Progenitor cell of endocrine pancreas (in vitro differentiated cells): ENCODE measurements around the gene GFRA1. TPM values are rescaled to one million over a fixed set of nuclear protein-coding genes. Genes with fewer than 3 reads are reported as not detected.

Experiments used
- DNase-seq: peaks from one replicate; pipeline ENCODE4 v3.0.0; 2021; ENCODE audit warnings: low spot score; ENCODE audit not compliant: unreplicated experiment
- H3K27ac Mint-ChIP-seq: 2 replicates; pipeline ENCODE4 v1.8.0; 2021; ENCODE audit warnings: mild to moderate bottlenecking, moderate library complexity, mixed read lengths
- H3K27me3 Mint-ChIP-seq: 2 replicates; pipeline ENCODE4 v1.8.0; 2021; ENCODE audit warnings: mixed read lengths
- H3K36me3 Mint-ChIP-seq: 2 replicates; pipeline ENCODE4 v1.8.0; 2022; ENCODE audit warnings: mixed read lengths; ENCODE audit not compliant: insufficient read depth
- H3K4me1 Mint-ChIP-seq: 2 replicates; pipeline ENCODE4 v1.8.0; 2021; ENCODE audit warnings: low read depth, mixed read lengths
- H3K4me3 Mint-ChIP-seq: 2 replicates; pipeline ENCODE4 v1.8.0; 2021; ENCODE audit warnings: low read depth, mild to moderate bottlenecking, moderate library complexity, mixed read lengths
- H3K9me3 Mint-ChIP-seq: 2 replicates; pipeline ENCODE4 v1.8.0; 2021; ENCODE audit warnings: low read depth, mixed read lengths
- total RNA-seq: library from RNA; stranded (reverse); gene quantifications from 2 replicates; pipeline ENCODE4 v1.2.1, GENCODE V29; 2021
- TF ChIP-seq, protein P1 (sequence below): fragments of 200-600 bp; sonication (generic); IDR thresholded peaks from one replicate; pipeline ENCODE4 v1.5.0; 2021; ENCODE audit warnings: antibody characterized with exemption, mild to moderate bottlenecking; ENCODE audit not compliant: unreplicated experiment

Gene GFRA1
- total RNA-seq, 1 donor from 2014 or later = 8.7 TPM

DNA sequence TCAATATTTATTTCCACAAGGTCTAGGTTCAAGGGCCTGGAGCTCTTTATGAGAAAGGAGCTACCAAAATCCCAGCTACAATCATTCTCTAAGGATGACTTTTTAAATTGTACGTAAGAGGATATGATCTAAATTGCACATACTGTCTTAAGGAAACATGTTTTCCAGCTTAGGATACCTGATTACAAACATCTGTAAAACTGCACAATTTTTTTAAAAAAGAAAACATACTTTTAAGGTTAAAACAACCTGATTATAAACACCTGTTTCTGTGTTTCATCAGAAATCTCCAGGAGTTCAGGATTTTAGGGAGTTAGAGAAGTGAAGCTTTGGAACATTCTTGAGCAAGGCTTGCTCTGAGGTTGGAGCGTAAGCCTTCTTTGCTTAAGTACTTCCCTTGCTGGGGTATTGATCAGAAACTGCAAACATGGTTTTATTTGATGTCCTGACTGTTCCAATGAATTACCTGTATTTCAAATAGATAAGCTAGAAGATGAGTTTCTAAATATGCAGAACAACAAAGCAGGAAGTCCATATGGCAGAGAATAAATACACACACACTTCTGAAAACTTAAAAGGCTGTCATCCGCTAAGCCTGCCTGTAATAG, 248.6 kb downstream of the GFRA1 start:
- no peak overlapping the region for H3K4me3 Mint-ChIP-seq
- H3K4me1 Mint-ChIP-seq = peaks cover 9% of the 10 kb centered on the region
- peaks cover 60% of the 10 kb centered on the region for H3K27me3 Mint-ChIP-seq
- DNase-seq = no peak
- H3K9me3 Mint-ChIP-seq = peaks cover 7% of the 10 kb centered on the region
- H3K27ac Mint-ChIP-seq = no peak overlapping the region
- no peaks in the 10 kb centered on the region for H3K36me3 Mint-ChIP-seq
- TF ChIP-seq, protein P1, sequence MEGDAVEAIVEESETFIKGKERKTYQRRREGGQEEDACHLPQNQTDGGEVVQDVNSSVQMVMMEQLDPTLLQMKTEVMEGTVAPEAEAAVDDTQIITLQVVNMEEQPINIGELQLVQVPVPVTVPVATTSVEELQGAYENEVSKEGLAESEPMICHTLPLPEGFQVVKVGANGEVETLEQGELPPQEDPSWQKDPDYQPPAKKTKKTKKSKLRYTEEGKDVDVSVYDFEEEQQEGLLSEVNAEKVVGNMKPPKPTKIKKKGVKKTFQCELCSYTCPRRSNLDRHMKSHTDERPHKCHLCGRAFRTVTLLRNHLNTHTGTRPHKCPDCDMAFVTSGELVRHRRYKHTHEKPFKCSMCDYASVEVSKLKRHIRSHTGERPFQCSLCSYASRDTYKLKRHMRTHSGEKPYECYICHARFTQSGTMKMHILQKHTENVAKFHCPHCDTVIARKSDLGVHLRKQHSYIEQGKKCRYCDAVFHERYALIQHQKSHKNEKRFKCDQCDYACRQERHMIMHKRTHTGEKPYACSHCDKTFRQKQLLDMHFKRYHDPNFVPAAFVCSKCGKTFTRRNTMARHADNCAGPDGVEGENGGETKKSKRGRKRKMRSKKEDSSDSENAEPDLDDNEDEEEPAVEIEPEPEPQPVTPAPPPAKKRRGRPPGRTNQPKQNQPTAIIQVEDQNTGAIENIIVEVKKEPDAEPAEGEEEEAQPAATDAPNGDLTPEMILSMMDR = no peak

DNA sequence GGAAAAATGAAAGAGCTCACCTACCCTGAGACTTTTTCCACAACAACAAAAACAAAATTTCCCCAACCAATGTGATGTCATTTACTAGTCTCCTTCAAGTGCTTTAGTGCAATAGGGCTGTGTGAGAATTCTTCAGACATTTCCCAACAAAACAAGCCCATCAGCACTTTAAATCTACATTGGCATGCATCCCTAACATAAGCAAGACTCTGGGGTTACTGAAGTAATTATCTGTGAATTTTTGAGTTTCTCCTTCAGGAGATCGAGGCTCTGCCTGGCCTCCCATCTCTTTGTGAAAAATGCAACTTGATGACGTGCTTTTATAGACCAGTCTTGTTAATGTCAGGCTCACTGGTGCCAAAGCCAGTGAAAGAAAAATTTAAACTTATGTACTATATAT, 255.6 kb downstream of the GFRA1 start:
- H3K27me3 Mint-ChIP-seq = peaks cover 43% of the 10 kb centered on the region
- H3K4me1 Mint-ChIP-seq = peaks cover 1% of the 10 kb centered on the region
- H3K9me3 Mint-ChIP-seq = peaks cover 11% of the 10 kb centered on the region
- H3K4me3 Mint-ChIP-seq = no peak overlapping the region
- no peaks in the 10 kb centered on the region for H3K36me3 Mint-ChIP-seq
- TF ChIP-seq, protein P1 = no peak
- H3K27ac Mint-ChIP-seq = no peak overlapping the region
- DNase-seq = no peak

DNA sequence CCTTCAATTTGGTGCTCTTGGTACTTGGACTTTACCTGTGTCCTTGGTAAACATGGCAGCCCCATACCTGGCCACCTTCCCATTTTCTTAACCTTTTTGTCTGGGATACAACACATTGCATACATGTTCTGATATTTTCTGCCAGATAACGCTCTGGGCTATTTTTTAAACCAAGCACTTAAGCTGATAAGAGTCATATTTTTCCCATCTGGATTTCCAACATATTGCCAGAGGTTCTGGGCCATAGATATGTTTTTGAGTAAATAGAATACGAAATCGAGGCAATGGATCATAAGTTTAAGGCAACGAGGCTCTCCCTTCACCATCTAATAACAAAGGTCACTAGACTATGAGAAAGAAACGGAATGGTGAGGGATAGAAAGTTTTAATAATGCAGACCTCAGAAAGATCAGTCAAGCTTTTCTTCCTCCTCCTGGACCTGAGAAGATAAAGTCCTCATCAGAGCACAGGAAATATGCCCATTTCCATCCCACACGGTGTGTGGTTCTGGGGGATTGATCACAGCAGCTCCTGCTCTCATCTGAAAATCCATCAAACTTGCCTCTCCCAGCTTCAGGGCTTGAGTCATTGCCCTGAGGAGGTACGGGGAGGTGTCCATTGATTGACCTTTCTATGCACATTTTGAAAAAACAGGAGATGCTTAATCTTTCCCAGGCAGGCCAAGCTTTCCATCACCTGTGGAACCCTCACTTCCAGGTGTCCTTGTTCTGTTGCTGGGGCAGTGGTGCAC, 257.2 kb downstream of the GFRA1 start:
- DNase-seq = no peak
- H3K27ac Mint-ChIP-seq = no peak overlapping the region
- H3K4me3 Mint-ChIP-seq = no peak overlapping the region
- H3K4me1 Mint-ChIP-seq = peaks cover 1% of the 10 kb centered on the region
- H3K27me3 Mint-ChIP-seq = peaks cover 32% of the 10 kb centered on the region
- peaks cover 4% of the 10 kb centered on the region for H3K9me3 Mint-ChIP-seq
- TF ChIP-seq, protein P1 = no peak
- no peaks in the 10 kb centered on the region for H3K36me3 Mint-ChIP-seq

DNA sequence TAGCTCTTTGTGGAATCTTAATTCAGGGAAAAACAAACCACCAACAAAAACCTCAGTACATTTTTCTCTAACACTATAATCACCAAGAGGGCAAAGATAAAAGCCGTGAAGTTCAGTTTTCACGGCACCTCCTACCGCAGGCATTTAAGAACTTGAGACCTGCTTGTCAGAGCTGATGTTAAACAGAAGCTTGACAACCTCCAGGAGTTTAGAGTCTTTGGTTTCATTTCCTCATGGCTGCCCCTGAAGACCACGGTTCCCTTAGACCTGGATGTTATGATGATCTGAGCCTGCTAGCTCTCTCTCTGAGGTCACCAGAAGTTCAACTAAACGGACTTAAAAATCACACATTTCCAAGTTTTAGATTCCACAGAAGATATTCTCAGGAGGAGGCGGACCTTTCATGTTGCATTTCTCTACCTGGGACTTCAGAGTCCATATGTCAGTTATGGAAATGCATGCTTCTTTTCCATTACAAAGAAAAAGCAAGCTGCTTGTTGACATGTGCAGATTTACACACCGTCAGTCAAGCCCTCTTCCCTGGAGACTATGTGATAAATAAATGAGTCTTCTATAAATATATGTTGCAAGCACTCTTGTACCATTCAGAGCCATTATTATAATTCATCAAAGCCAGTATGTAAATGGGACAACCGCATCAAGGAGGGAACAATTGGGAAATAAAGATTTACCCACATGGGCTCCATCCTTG, 258.0 kb downstream of the GFRA1 start:
- H3K4me3 Mint-ChIP-seq = no peak overlapping the region
- H3K4me1 Mint-ChIP-seq = peaks cover 1% of the 10 kb centered on the region
- no peak overlapping the region for H3K27ac Mint-ChIP-seq
- H3K27me3 Mint-ChIP-seq = peaks cover 25% of the 10 kb centered on the region
- peaks cover 4% of the 10 kb centered on the region for H3K9me3 Mint-ChIP-seq
- TF ChIP-seq, protein P1 = no peak
- no peak for DNase-seq
- no peaks in the 10 kb centered on the region for H3K36me3 Mint-ChIP-seq

DNA sequence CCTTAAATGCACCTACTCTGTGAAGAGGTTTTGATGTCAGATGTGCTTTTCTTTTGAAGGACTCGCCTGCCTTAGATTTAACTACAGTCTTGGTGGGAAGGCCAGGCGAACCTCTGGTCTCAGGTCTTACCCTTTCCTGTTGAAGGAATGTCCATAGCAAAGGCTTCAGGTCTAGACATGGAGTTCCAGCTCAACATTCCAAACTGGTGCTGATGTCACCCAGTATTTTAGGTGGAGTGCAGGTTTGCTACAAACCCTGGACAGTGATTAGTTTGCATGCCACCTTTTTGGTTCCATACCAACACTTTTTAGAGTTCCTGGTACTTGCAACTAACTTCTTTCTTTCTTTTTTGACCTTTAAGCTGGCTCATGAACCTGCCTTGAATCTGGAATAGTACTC, 258.7 kb downstream of the GFRA1 start:
- Mint-ChIP-seq H3K36me3 (no peaks in the 10 kb centered on the region), H3K4me1 (peaks cover 1% of the 10 kb centered on the region), H3K27me3 (peaks cover 20% of the 10 kb centered on the region), H3K9me3 (peaks cover 4% of the 10 kb centered on the region), H3K27ac (no peak overlapping the region), H3K4me3 (no peak overlapping the region)
- TF ChIP-seq, protein P1 = no peak
- DNase-seq = no peak
